HepG2 (cell line): ENCODE results near the gene FAM9C. TPM values are rescaled to one million over a fixed set of nuclear protein-coding genes. Genes with fewer than 3 reads are reported as not detected.

Experiments used
- ATAC-seq: fragments of 200-7000 bp; cut with Tn5 transposase; 3 replicates; pipeline ENCODE4 v1.9.1; 2020; ENCODE audit warnings: mild to moderate bottlenecking, moderate library complexity
- Bru-seq: library from RNA; stranded (reverse); fragments of 400-500 nt; gene quantifications from one replicate; lab custom pipeline; 2021; lab: Mats Ljungman, UMichigan
- BruChase-seq, 2 experiments: library from RNA; stranded (reverse); fragments of 400-500 nt; gene quantifications; one replicate each; lab custom pipeline; 2021; lab: Mats Ljungman, UMichigan
- BruUV-seq: library from RNA; stranded (reverse); fragments of 400-500 nt; replicated peaks from 2 replicates; lab custom pipeline; 2021; lab: Mats Ljungman, UMichigan
- CTCF ChIA-PET: fragments of 300-600 bp; formaldehyde crosslinking; extraction: SDS; loops from one replicate; lab custom pipeline; 2021; ENCODE audit warnings: low total read pairs, inconsistent platforms, low intra/inter-chr PET ratio; lab: Yijun Ruan, JAX
- POLR2A ChIA-PET: fragments of 350-600 bp; sonication (Branson Sonifier 250); formaldehyde crosslinking; loops from one replicate; lab custom pipeline; 2020; ENCODE audit warnings: antibody characterized with exemption, inconsistent platforms; lab: Yijun Ruan, JAX
- DNase-seq: peaks from one replicate; pipeline ENCODE4 v3.0.0-alpha.2; 2015; ENCODE audit warnings: low spot score
- FAIRE-seq: peaks from 3 replicates; lab custom pipeline; 2011; peaks lifted over from hg19 to GRCh38; lab: Jason Lieb, UNC
- H2AFZ ChIP-seq: one replicate; pipeline ENCODE4 v1.6.1; 2011; ENCODE audit warnings: low read length, inconsistent platforms
- H3K27ac ChIP-seq: fragments of 300-600 bp; 3 replicates; pipeline ENCODE4 v1.8.0; 2011; ENCODE audit warnings: mixed run types, mild to moderate bottlenecking, mixed read lengths, low read length, inconsistent platforms; ENCODE audit not compliant: insufficient read depth; ENCODE audit errors: extremely low read length
- H3K27me3 ChIP-seq, 2 experiments: fragments of 200-600 bp in 1 of 2; 2 replicates in 1 of 2; 3 replicates in 1 of 2; pipeline versions ENCODE4 v1.6.0 to v1.8.0; 2011; ENCODE audit warnings: low read length in 2 of 2, mild to moderate bottlenecking in 2 of 2, moderate library complexity in 2 of 2, inconsistent platforms in 1 of 2; ENCODE audit not compliant: insufficient read depth in 2 of 2, control insufficient read depth in 1 of 2
- H3K36me3 ChIP-seq, 2 experiments: fragments of 200-600 bp in 1 of 2; replicated peaks in 1 of 2; 2 replicates in 1 of 2; 3 replicates in 1 of 2; pipeline versions ENCODE4 v1.5.1 to v1.8.0; 2011; ENCODE audit warnings: low read length in 2 of 2, inconsistent platforms in 1 of 2; ENCODE audit not compliant: insufficient read depth in 2 of 2, control insufficient read depth in 1 of 2
- H3K4me1 ChIP-seq: 2 replicates; pipeline ENCODE4 v1.5.1; 2012; ENCODE audit warnings: low read length, inconsistent platforms; ENCODE audit not compliant: insufficient read depth
- H3K4me2 ChIP-seq: 2 replicates; pipeline ENCODE4 v1.6.0; 2011; ENCODE audit warnings: low read depth, low read length, inconsistent platforms
- H3K4me3 ChIP-seq, 3 experiments: fragments of 200-600 bp in 1 of 3; sonication (generic), shearing (Covaris generic) in 1 of 3; replicated peaks in 1 of 3; 2 replicates each; pipeline ENCODE4 v1.5.1; 2011 to 2016; ENCODE audit warnings: low read length in 3 of 3, inconsistent platforms in 2 of 3, low read depth in 2 of 3, mild to moderate bottlenecking in 2 of 3, control low read depth in 1 of 3, mixed read lengths in 1 of 3; ENCODE audit not compliant: insufficient read depth in 1 of 3
- H3K79me2 ChIP-seq: one replicate; pipeline ENCODE4 v1.6.1; 2011; ENCODE audit warnings: low read length, inconsistent platforms; ENCODE audit not compliant: insufficient read depth
- H3K9ac ChIP-seq: 2 replicates; pipeline ENCODE4 v1.6.0; 2011; ENCODE audit warnings: mild to moderate bottlenecking, low read depth, low read length, inconsistent platforms; ENCODE audit not compliant: insufficient read depth
- H3K9me3 ChIP-seq: 2 replicates; pipeline ENCODE4 v1.5.1; 2012; ENCODE audit warnings: mild to moderate bottlenecking, low read length
- H4K20me1 ChIP-seq: 2 replicates; pipeline ENCODE4 v1.6.0; 2011; ENCODE audit warnings: inconsistent platforms, mild to moderate bottlenecking, low read length, moderate library complexity; ENCODE audit not compliant: insufficient read depth
- ARHGAP35 ChIP-seq: sonication (generic); formaldehyde crosslinking; IDR thresholded peaks from 2 replicates; pipeline ENCODE4 v1.9.0; 2022; ENCODE audit warnings: mild to moderate bottlenecking, inconsistent platforms, moderate library complexity, missing genetic modification reagents, borderline replicate concordance
- E2F5 ChIP-seq: sonication (generic); formaldehyde crosslinking; conservative IDR thresholded peaks from 2 replicates; pipeline ENCODE4 v1.4.0; 2020; ENCODE audit warnings: missing genetic modification reagents
- HOXD1 ChIP-seq: sonication (generic); formaldehyde crosslinking; IDR thresholded peaks from 2 replicates; pipeline ENCODE4 v1.5.0; 2020; ENCODE audit warnings: missing genetic modification reagents
- MLLT10 ChIP-seq: sonication (generic); formaldehyde crosslinking; IDR thresholded peaks from 2 replicates; pipeline ENCODE4 v1.4.0; 2020; ENCODE audit warnings: missing genetic modification reagents
- MZF1 ChIP-seq: sonication (generic); formaldehyde crosslinking; IDR thresholded peaks from 2 replicates; pipeline ENCODE4 v1.8.1; 2023; ENCODE audit warnings: mild to moderate bottlenecking, missing genetic modification reagents, borderline replicate concordance
- NCOA5 ChIP-seq: sonication (generic); formaldehyde crosslinking; IDR thresholded peaks from 2 replicates; pipeline ENCODE4 v1.4.0; 2020; ENCODE audit warnings: missing genetic modification reagents
- ZBTB40 ChIP-seq, 2 experiments: fragments of 450-650 bp in 1 of 2; sonication (generic) in 1 of 2; formaldehyde crosslinking in 1 of 2; IDR thresholded peaks; 2 replicates each; pipeline versions ENCODE4 v1.6.1 to v1.8.0; 2016 to 2022; ENCODE audit warnings: antibody characterized with exemption in 1 of 2, mild to moderate bottlenecking in 1 of 2, missing genetic modification reagents in 1 of 2
- ZNF441 ChIP-seq: sonication (generic); formaldehyde crosslinking; IDR thresholded peaks from 2 replicates; pipeline ENCODE4 v1.7.0; 2021; ENCODE audit warnings: missing genetic modification reagents, borderline replicate concordance
- WGBS: methylation state at CpG from one replicate; pipeline ENCODE4 v1.1.6; 2017; ENCODE audit warnings: low lambda C conversion rate; 5-methylcytosine and 5-hydroxymethylcytosine counted together
- in situ Hi-C: cut with HindIII; loops from 2 replicates; pipeline ENCODE4 v1.10.0; 2017; ENCODE audit warnings: low pct_unique_long_range_greater_than_20kb; ENCODE audit not compliant: extremely low pct_ligation_motif_present
- intact Hi-C: fragments of 100-400 bp; cut with micrococcal nuclease; formaldehyde crosslinking; loops from one replicate; pipeline ENCODE4 v1.10.0; 2022; ENCODE audit not compliant: unreplicated experiment
- long read RNA-seq, 2 experiments: library from RNA in 1 of 2; library from polyadenylated mRNA in 1 of 2; stranded (forward) in 1 of 2; unstranded in 1 of 2; transcript quantifications; one replicate each; pipeline ENCODE4 v2.0.0, GENCODE V29; 2019 to 2022
- polyA minus RNA-seq, 3 experiments: library from RNA; depleted of rRNA, polyadenylated mRNA; stranded (reverse); fragments of >200 nt; gene quantifications; 2 replicates each; pipeline ENCODE4 v1.2.3, GENCODE V29; 2011; ENCODE audit warnings: low replicate concordance in 1 of 3
- polyA plus RNA-seq, 8 experiments: library from polyadenylated mRNA; depleted of rRNA in 3 of 8; stranded (reverse) in 7 of 8; unstranded in 1 of 8; fragments of >200 nt; fragmentation: Illumina TruSeq in 4 of 8; extraction: Trizol in 4 of 8; gene quantifications; 2 replicates each; pipeline versions ENCODE4 v1.2.1 to v1.2.3, GENCODE V29; 2011 to 2016; ENCODE audit warnings: low read depth in 4 of 8, missing spikeins in 1 of 8, mixed read lengths in 1 of 8; ENCODE audit not compliant: insufficient read depth in 1 of 8
- total RNA-seq, 5 experiments: library from RNA; depleted of rRNA; stranded (reverse); fragments of >200 nt; fragmentation: Illumina TruSeq; extraction: Trizol; gene quantifications; 2 replicates each; pipeline ENCODE4 v1.2.3, GENCODE V29; 2016; ENCODE audit warnings: low read depth in 1 of 5

The FAM9C gene
- total RNA-seq (2016; rRNA removed; fragmentation: Illumina TruSeq; extraction: Trizol): not detected in 2 replicates
- not detected in 2 replicates for total RNA-seq (2016; cell fraction: cytosol; rRNA removed; fragmentation: Illumina TruSeq; extraction: Trizol; ENCODE audit: low read depth)
- not detected in 2 replicates for total RNA-seq (2016; cell fraction: insoluble cytoplasmic fraction; rRNA removed; fragmentation: Illumina TruSeq; extraction: Trizol)
- not detected in 2 replicates for total RNA-seq (2016; cell fraction: membrane; rRNA removed; fragmentation: Illumina TruSeq; extraction: Trizol)
- total RNA-seq (2016; cell fraction: nucleus; rRNA removed; fragmentation: Illumina TruSeq; extraction: Trizol): not detected in 2 replicates
- not detected in 2 replicates for polyA plus RNA-seq (2011; rRNA removed)
- polyA plus RNA-seq (2011; cell fraction: cytosol; rRNA removed): not detected in 2 replicates
- not detected in 2 replicates for polyA plus RNA-seq (2011; cell fraction: nucleus; rRNA removed)
- polyA plus RNA-seq (2012): not detected in 2 replicates
- not detected in 2 replicates for polyA plus RNA-seq (2016; cell fraction: cytosol; fragmentation: Illumina TruSeq; extraction: Trizol; ENCODE audit: low read depth)
- not detected in 2 replicates for polyA plus RNA-seq (2016; cell fraction: insoluble cytoplasmic fraction; fragmentation: Illumina TruSeq; extraction: Trizol; ENCODE audit: low read depth)
- polyA plus RNA-seq (2016; cell fraction: membrane; fragmentation: Illumina TruSeq; extraction: Trizol; ENCODE audit: low read depth): not detected in 2 replicates
- polyA plus RNA-seq (2016; cell fraction: nucleus; fragmentation: Illumina TruSeq; extraction: Trizol; ENCODE audit: insufficient read depth, low read depth): not detected in 2 replicates
- not detected in 2 replicates for polyA minus RNA-seq (2011; rRNA and poly(A)+ RNA removed; ENCODE audit: low replicate concordance)
- not detected in 2 replicates for polyA minus RNA-seq (2011; cell fraction: cytosol; rRNA and poly(A)+ RNA removed)
- not detected in 2 replicates for polyA minus RNA-seq (2011; cell fraction: nucleus; rRNA and poly(A)+ RNA removed)
- not detected for Bru-seq, nascent RNA
- not detected for BruChase-seq, experiment 1, labeled RNA remaining after a 6-hour chase
- not detected for BruChase-seq, experiment 2, labeled RNA remaining after a 2-hour chase
- long read RNA-seq, experiment 1: 0 reads
- long read RNA-seq, experiment 2: 0 reads

- H3K4me3 ChIP-seq: no peak within 1 kb of the TSS
- intact Hi-C loops (no loop called here), in situ Hi-C loops (no loop called here)
- no peak within 1 kb of the TSS for H3K27ac ChIP-seq
- no TSS peak for BruUV-seq
- DNase-seq (no peak), ATAC-seq (no peak), FAIRE-seq (no peak)
- no peaks in the 10 kb centered on the region for H3K79me2 ChIP-seq
- H2AFZ ChIP-seq: no peak within 1 kb of the TSS
- no peaks in the 10 kb centered on the region for H3K36me3 ChIP-seq
- H3K4me2 ChIP-seq: no peak within 1 kb of the TSS
- WGBS: no CpG with 5 or more reads among the region's 21 CpGs
- ChIA-PET POLR2A (no interaction called here), CTCF (no interaction called here)
- H3K9ac ChIP-seq: no peak within 1 kb of the TSS
- no peaks in the 10 kb centered on the region for H3K9me3 ChIP-seq
- no peaks in the 10 kb centered on the region for H3K27me3 ChIP-seq
- H4K20me1 ChIP-seq: no peaks in the 10 kb centered on the region
- no peaks in the 10 kb centered on the region for H3K4me1 ChIP-seq
- TF ChIP-seq ZNF441 (CRISPR knock-in tag) (no peak), ZBTB40 (IDR thresholded peaks at IDR 0.05) (no peak), ZBTB40 (CRISPR knock-in tag; IDR thresholded peaks at IDR 0.05) (no peak), NCOA5 (CRISPR knock-in tag) (no peak), HOXD1 (CRISPR knock-in tag) (no peak), ARHGAP35 (CRISPR knock-in tag) (no peak), E2F5 (CRISPR knock-in tag) (no peak), MZF1 (no peak), MLLT10 (CRISPR knock-in tag) (no peak)
These were observed at the start of gene FAM9C for GRCh38 chrX:13044441-13044840. FAM9C (minus strand) TSS chrX:13044620; CDS start chrX:13043789, 831 bp downstream.
